Ecto neural progenitor cell (in vitro differentiated cells): ENCODE results near the gene ANKRD55.
A peak's percentile ranks its signal among the peaks of the same experiment; 100 is the strongest.
"Not testable (repeated sequence)": the region's sequence is repeated elsewhere in the genome, so short reads cannot be mapped to it uniquely, and the experiment has no call there.

Source experiments
- DNase-seq: peaks from one replicate; pipeline ENCODE4 v3.0.0-alpha.2; 2018; ENCODE audit warnings: low spot score

ANKRD55 gene

DNA sequence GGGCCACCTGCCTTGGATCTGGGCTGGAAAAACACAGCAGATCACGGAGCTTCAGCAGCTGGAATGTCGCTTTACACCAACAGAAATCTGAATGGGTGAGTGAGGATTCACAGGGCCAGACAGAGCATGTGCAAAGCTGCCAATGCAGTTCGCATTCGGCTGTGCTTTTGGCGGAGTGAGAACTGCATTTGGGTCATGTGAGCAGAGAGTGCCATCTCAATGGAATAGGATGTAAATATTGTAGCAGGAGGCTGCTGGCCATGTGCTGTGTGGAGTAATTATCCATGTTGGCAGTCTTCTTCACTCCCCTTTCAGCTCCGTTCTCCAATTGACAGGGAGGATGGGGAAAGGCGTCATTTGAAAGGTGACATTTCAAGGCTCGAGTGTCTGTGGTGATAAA is at the start of gene ANKRD55:
TSS of gene ANKRD55 (minus strand) at position 101 of the 400 bp plus-strand sequence. CDS start 417 bp downstream, outside the sequence.
- DNase-seq, result peak; percentile 41

DNA sequence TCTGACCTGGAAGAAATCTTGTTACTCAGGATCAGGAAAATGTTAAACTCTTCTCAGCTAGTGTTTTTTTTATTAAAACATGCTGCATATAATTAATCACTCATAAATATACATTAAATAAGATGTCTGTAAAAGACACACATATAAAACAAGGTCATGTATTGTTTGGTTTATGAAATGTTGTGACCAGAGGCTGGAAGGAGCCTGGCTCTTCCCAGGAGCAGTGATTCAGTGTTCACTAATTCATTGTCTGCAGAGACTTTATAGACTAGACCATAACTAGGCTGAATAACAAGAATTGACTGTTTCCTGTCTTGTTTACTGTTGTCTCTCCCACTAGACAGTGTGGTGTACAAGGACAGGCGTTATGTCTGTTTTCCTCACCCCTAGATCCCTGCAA is 49.1 kb upstream of the ANKRD55 start:
- no peak for DNase-seq

GRCh38 chr5:56281489-56282165 is 48.5 kb upstream of the ANKRD55 start:
- no peak for DNase-seq

DNA sequence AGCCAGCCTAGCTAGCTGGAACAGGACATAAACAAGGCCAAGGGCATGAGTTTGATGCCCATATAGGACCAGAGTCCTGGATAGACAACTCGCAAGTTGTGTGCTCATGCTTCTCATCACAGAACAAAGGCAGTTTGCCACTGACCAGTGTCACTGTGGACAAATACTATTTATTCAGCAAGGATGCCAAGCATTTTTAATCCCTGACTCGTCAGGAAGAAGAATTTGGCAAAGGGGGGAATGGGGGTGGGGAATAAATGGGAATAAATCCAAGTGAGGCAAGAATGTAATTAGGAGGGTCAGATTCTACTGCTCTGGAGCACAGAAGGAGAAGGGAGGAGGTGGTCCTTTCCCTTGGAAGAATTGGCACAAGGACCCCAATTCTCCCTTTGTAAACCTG is 46.8 kb upstream of the ANKRD55 start:
- DNase-seq, result no peak

DNA sequence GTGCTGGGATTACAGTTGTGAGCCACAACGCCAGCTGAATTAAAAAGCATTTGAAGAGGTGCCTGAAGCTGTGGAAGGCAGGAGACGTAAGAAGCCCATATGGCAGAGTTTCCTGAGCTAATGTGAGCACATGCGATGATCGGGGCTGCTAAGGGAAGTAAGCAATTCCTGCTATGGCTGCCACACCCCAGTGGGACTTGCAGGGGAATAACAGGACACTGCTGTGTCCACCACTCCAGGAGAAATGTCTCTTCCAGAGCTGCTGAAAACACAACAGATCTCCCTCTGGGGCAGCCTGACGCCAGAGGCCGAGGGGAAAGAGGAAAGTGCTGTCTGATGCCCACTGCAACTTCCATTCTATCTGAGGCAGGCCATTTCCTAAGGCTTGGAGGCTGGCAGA is 46.2 kb upstream of the ANKRD55 start:
- no peak for DNase-seq

DNA sequence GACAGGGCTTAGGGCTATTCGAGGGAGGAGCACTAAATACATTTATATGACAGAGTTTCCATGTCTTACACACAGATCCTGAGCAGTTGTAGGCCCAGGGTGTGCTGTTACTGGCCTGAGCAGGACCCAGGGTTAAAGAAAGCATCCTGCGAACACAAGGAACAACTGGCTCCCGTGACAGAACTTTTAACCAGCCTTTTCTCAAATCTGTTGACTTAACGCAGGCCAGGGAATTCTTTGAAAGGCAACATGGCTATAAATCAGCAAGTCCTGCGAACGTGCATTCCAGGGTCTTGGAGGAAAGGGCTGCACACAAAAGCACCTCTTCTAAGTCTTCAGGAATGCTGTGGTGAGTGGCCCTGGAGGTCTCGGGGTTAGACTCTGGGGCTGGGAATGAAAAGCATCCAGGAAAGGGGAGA is 45.2 kb upstream of the ANKRD55 start:
- peak; percentile 51 for DNase-seq

GRCh38 chr5:56277573-56277972 is 44.4 kb upstream of the ANKRD55 start:
- no peak for DNase-seq

- no peak for DNase-seq
Measured at GRCh38 chr5:56273376-56273955, 40.3 kb upstream of the ANKRD55 start.

GRCh38 chr5:56272765-56273164 is 39.6 kb upstream of the ANKRD55 start:
- no peak for DNase-seq

DNA sequence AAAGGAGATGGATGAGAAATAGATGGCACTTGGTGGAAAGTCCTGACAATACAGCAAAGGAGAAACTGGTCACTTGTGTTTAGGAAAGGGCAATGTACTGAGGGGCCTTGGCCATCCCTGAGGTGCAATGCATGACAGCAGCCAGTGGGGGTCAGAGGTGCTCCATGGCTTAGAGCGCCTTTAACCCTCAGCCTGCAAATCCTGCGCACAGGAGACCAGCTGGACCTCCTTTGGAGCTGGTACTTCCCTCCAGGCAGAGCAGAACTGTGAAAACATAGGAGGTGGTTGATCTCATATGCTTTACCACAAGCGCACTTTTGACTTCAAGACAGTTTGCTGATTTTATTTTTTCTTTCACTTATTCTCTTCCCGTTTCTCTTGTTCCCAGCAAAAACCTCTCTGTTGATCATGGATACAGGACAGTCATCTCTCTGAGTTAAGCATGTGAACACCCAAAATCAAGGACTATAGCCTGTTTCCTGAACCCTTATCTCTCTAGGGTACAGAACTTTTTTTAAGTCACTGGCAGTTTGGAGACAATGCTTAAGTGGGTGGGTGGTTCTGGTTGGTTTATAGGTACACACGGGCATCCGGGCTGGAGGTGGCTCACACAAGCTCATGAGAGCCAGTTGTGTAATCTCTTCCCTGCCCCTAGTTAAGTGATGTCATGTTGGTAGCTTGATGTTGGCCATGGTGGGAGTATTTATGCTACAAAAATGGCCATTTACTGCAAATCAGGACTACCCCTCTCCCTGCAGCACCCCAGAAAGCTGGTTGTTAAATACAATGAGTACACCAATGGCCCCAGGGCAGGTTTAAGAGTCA is 37.6 kb upstream of the ANKRD55 start:
- peak; percentile 86 for DNase-seq

DNA sequence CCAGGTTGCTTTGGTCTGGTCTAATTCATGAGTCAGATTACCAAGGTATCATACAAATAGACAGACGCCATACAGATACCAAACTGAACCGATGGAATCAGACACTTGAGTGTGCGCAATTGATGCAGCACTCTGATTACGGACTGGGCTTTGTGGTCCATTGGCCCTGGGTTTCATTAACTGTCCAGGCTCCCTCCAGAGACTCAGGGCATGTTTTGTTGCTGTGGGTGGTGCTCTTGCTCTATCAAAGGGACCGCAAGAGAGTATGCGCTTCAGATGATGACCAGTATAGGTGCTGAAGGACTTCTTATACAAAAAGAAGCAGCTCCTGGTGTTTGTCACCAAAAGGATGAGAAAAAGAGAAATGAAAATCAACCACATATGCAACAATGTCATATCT is 36.9 kb upstream of the ANKRD55 start:
- no peak for DNase-seq

GRCh38 chr5:56269216-56269927 is 36.2 kb upstream of the ANKRD55 start:
- peak; percentile 51 for DNase-seq

DNA sequence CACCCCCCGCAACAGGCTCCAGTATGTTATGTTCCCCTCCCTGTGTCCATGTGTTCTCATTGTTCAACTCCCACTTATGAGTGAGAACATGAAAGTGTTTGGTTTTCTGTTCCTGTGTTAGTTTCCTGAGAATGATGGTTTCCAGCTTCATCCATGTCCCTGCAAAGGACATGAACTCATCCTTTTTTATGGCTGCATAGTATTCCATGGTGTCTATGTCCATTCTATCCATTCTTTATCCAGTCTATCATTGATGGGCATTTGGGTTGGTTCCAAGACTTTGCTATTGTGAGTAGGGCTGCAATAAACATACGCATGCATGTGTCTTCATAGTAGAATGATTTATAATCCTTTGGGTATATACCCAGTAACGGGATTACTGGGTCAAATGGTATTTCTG is 35.6 kb upstream of the ANKRD55 start:
- DNase-seq, result not testable (repeated sequence)

- no peak for DNase-seq
Measured at GRCh38 chr5:56267856-56268255, 34.7 kb upstream of the ANKRD55 start.

DNA sequence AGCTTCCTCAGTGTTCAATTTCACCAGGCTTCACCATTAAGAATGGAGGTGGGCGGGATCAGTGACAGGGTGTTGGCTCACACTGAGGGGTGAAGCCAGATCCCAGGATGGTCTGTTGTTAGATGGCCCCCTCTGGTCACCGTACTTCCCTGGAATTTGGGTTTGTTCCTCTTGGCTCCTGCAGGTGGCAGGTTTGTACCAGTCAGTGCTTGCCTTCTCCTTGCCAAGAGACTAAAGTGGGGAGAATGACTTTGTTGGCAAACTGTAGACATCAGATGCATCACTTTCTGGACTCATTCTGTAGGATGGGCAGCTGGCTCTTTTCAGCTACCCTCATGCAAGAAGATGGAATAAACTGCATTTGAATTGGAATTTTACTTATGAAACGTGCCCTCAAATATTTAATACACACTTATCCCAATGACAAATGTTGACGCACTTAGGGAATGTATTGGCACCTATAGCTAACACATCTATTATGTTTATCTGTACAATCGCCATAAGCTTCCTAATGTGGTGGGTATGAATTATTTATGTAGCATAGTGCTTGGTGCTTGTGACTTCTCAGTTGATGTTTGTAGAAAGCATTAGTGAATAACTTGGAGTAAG is 31.4 kb upstream of the ANKRD55 start:
- DNase-seq, result peak; percentile 62

- DNase-seq, result no peak
Measured at GRCh38 chr5:56262279-56262678, 29.1 kb upstream of the ANKRD55 start.

- no peak for DNase-seq
Measured at GRCh38 chr5:56259002-56259511, 25.9 kb upstream of the ANKRD55 start.

DNA sequence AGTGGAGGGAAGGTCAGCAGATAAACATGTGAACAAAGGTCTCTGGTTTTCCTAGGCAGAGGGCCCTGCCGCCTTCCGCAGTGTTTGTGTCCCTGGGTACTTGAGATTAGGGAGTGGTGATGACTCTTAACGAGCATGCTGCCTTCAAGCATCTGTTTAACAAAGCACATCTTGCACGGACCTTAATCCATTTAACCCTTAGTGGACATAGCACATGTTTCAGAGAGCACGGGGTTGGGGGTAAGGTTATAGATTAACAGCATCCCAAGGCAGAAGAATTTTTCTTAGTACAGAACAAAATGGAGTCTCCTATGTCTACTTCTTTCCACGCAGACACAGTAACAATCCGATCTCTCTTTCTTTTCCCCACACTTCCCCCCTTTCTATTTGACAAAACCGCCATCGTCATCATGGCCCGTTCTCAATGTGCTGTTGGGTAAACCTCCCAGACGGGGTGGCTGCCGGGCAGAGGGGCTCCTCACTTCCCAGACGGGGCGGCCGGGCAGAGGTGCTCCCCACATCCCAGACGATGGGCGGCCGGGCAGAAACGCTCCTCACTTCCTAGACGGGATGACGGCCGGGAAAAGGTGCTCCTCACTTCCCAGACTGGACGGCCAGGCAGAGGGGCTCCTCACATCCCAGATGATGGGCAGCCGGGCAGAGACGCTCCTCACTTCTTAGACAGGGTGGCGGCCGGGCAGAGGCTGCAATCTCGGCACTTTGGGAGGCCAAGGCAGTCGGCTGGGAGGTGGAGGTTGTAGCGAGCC is 24.8 kb upstream of the ANKRD55 start:
- not testable (repeated sequence) for DNase-seq

- DNase-seq, result no peak
Measured at GRCh38 chr5:56257010-56257409, 23.9 kb upstream of the ANKRD55 start.

DNA sequence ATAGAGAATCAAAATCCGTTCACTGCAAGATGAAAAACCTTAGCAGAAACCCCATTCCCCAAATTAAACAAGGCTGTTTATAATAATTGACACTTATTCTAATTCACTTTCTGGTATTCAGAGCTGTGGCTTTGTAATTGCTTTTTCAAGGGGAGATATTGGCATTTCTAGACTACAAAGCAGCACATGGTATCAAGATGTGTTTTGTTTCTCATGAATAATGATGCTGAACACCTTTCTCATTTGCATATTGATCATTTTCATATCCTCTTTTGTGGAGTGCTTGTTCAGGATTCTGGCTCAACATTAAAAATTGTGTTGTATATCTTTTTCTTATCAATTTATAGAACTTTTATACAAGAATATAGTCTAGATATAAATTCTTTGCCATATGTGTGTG is 22.4 kb upstream of the ANKRD55 start:
- DNase-seq, result no peak

- no peak for DNase-seq
Measured at GRCh38 chr5:56253924-56254323, 20.8 kb upstream of the ANKRD55 start.
